Measurements from ENCODE around the gene NEDD4.

The NEDD4 gene

DNA sequence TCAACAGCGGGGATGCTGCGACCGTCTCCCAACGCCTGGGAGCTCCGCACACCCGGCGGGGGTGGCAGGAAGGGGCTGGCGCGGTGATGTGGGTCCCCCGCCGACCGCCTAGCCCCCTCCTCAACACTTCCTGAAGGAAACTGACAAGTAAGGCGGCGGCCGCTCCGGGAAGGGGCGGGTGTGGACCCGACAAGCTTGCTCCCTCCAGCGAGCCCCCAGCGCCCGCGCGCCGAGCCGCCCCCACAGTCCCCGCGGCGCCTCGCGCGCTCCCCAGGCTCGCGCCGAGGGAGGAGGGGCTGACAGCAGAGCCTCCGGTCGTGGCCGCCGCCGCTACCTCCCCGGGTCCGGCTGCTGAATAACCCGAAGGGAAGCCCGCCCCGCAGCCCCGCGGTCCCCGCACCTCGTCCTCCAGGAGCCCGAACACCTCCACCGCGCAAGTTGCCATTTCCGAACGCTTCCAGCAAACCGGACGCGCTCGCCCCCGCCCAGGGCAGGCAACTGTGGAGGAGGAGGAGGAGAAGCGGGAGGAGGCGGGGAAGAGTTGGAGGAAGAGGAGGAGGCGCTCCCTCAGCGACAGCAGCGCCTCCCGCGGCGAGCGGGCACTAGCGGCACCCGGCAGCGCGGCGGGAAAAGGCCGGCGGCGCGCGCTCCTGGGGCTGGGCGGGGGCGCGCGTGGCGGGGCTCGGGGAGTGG, at the start of gene NEDD4:
TSS of gene NEDD4 (minus strand) at position 502 of the 693 bp plus-strand sequence. CDS start at position 445, 57 bp downstream.
- no peaks in the 10 kb centered on the region for H3K9me3 ChIP-seq (ENCODE audit: control insufficient read depth, low read length)
- H3K9ac ChIP-seq (ENCODE audit: low read length) = peak within 1 kb of the TSS; percentile 80
- H3K27me3 ChIP-seq (ENCODE audit: control insufficient read depth, insufficient read depth, low read length) = no peaks in the 10 kb centered on the region

DNA sequence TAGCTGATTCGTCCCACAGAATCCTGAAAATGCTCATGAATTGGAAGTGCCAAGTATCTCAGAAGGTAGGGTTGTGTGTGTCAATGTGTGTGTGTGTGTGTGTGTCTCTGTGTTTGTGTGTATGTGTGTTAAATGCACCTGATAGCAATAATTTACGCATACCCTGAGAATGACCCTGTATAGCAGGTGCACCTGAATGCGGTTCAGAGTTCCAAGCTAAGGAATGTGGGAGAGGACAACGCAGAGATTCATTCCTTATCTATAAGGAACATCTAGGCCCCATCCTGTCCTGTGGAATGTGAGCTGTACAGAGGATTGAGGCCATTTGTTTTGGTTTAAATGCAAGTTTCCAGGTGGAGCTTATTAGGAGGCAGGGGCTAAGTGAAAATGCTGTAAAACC, 49.1 kb upstream of the NEDD4 start:
- H3K36me3 ChIP-seq (ENCODE audit: control insufficient read depth, insufficient read depth, low read length) = no peaks in the 10 kb centered on the region

More for the DNA sequence above, at the start of gene NEDD4:
- H3K4me1 ChIP-seq (ENCODE audit: control insufficient read depth, insufficient read depth, low read length) = no peaks in the 10 kb centered on the region
- peak within 1 kb of the TSS; percentile 33 for H3K4me3 ChIP-seq (ENCODE audit: low read length)
- no peaks in the 10 kb centered on the region for H3K36me3 ChIP-seq (ENCODE audit: control insufficient read depth, insufficient read depth, low read length)

DNA sequence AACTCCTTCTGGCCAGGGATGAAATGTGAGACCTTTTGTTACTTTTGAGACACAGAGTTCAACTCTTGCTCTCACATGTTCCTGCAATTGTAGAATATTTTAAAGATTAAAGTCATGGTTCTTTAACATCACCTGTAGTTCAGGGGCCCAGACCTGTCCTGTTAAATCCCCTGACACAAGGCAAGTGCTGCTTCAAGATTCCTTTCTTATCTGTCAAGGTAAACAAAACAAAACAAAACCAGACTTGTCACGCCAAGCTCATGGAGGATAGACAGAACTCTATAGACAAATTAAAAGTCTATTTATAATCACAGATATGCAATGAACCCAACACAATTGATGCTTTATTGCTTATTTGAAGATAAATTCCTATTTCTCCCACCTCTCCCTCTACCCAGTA, 48.6 kb upstream of the NEDD4 start:
- Histone ChIP-seq H3K27me3 (ENCODE audit: control insufficient read depth, insufficient read depth, low read length) (no peaks in the 10 kb centered on the region), H3K4me1 (ENCODE audit: control insufficient read depth, insufficient read depth, low read length) (peaks cover 6% of the 10 kb centered on the region), H3K4me3 (ENCODE audit: low read length) (no peak overlapping the region), H3K9me3 (ENCODE audit: control insufficient read depth, low read length) (no peaks in the 10 kb centered on the region), H3K36me3 (ENCODE audit: control insufficient read depth, insufficient read depth, low read length) (no peaks in the 10 kb centered on the region), H3K9ac (ENCODE audit: low read length) (no peak overlapping the region)

More for the DNA sequence above, 49.1 kb upstream of the NEDD4 start:
- Histone ChIP-seq H3K9ac (ENCODE audit: low read length) (no peak overlapping the region), H3K4me1 (ENCODE audit: control insufficient read depth, insufficient read depth, low read length) (peaks cover 6% of the 10 kb centered on the region), H3K4me3 (ENCODE audit: low read length) (no peak overlapping the region), H3K27me3 (ENCODE audit: control insufficient read depth, insufficient read depth, low read length) (no peaks in the 10 kb centered on the region), H3K9me3 (ENCODE audit: control insufficient read depth, low read length) (no peaks in the 10 kb centered on the region)

DNA sequence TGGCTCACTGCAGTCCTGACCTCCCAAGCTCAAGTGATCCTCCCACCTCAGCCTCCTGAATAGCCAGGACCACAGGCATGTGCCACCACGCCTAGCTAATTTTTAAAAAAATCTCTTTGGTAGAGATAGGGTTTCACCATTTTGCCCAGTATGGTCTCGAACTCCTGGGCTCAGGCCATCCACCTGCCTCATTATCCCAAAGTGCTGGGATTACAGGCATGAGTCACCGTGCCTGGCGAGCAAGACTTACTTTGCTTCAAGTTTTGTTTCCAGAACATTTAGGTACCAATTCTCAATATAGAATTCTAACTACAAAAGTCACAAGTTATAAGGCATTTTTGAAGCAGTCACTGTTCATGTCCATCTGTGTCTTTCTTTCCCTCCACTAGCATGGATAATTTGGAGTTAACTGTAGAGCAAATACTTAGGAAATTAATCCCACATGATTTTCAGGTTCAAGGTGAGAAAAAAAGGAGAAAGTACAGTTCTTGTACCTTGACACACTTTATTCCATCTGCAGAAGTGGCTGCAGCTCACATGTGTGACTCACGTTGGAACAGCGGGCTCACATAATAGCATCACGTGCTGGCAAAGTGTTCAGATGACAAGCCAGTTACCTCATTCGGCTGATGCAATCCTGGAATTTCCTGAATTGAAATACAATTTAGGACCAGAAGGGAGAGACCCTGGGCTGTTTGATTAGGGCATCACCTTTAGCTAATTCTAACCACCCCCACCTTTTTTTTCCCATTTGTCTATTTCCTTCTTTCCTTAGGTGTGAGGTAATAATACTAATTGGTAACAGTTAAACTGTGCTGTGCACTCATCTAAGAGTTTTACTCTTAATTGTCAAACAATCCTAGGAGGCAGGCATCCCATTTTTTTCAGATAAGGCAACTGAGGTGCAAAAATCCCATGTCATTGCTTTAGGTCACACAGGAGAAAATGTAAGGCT, 46.9 kb upstream of the NEDD4 start:
- H3K9me3 ChIP-seq (ENCODE audit: control insufficient read depth, low read length) = no peaks in the 10 kb centered on the region
- no peak overlapping the region for H3K9ac ChIP-seq (ENCODE audit: low read length)
- H3K36me3 ChIP-seq (ENCODE audit: control insufficient read depth, insufficient read depth, low read length) = no peaks in the 10 kb centered on the region
- H3K27me3 ChIP-seq (ENCODE audit: control insufficient read depth, insufficient read depth, low read length) = no peaks in the 10 kb centered on the region
- peaks cover 6% of the 10 kb centered on the region for H3K4me1 ChIP-seq (ENCODE audit: control insufficient read depth, insufficient read depth, low read length)
- H3K4me3 ChIP-seq (ENCODE audit: low read length) = no peak overlapping the region

DNA sequence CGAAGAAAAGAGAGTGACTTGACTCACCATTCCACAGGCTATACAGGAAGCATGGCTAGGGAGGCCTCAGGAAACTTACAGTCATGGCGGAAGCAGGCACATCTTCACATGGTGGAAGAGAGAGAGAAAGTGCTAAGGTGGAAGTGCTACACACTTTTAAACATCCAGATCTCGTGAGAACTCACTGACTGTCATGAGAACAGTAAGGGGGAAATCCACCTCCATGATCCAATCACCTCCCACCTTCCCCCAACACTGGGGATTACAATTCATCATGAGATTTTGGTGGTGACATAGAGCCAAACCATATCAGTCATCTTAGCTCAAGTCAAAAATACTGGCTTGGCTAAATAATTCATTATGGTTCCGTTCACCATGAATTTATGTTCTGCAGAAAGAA, 45.3 kb upstream of the NEDD4 start:
- H3K27me3 ChIP-seq (ENCODE audit: control insufficient read depth, insufficient read depth, low read length) = no peaks in the 10 kb centered on the region
- peaks cover 6% of the 10 kb centered on the region for H3K4me1 ChIP-seq (ENCODE audit: control insufficient read depth, insufficient read depth, low read length)
- H3K36me3 ChIP-seq (ENCODE audit: control insufficient read depth, insufficient read depth, low read length) = no peaks in the 10 kb centered on the region
- H3K9ac ChIP-seq (ENCODE audit: low read length) = no peak overlapping the region
- no peaks in the 10 kb centered on the region for H3K9me3 ChIP-seq (ENCODE audit: control insufficient read depth, low read length)
- no peak overlapping the region for H3K4me3 ChIP-seq (ENCODE audit: low read length)

DNA sequence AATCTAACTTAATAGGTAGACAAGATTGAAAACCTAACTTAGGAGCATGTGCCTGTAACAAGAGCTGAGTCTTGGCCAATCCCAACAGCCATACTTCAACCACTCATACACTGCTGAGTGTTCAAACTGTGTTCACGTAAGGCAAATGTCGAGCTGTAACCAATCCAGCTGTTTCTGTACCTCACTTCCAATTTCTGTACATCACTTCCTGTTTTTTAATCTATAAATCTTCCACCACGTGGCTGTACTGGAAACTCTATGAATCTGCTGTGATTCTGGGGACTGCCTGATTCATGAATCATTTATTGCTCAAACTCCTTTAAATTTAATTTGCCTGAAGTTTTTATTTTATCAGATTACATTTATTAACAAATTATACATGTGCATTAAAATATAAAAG, 44.6 kb upstream of the NEDD4 start:
- Histone ChIP-seq H3K4me1 (ENCODE audit: control insufficient read depth, insufficient read depth, low read length) (peaks cover 6% of the 10 kb centered on the region), H3K4me3 (ENCODE audit: low read length) (no peak overlapping the region), H3K27me3 (ENCODE audit: control insufficient read depth, insufficient read depth, low read length) (no peaks in the 10 kb centered on the region), H3K9me3 (ENCODE audit: control insufficient read depth, low read length) (no peaks in the 10 kb centered on the region), H3K36me3 (ENCODE audit: control insufficient read depth, insufficient read depth, low read length) (no peaks in the 10 kb centered on the region), H3K9ac (ENCODE audit: low read length) (no peak overlapping the region)

DNA sequence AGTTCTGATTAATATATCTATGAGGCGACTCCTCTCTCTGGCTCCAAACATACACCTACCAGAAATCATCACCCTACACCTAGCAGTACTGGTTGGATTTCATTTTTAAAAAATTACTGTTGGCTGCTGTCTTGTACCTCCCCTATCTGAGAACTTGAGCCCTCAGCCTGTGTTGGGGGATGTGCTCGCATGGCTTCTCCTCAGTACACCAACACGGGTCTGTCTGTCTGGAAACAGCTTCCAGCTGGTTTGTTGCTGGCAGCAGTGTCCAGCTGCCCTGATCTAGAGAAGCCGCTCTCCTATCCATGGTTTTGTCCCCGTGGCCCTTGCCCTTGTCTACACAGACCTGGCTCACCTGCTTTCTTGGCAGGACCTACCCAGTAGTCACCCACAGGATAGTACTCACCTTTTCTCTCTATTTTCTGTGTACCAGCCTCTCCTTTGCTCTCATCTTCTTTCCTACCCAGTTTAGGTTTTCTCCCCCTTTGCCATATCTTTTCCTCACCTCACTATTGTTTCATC, 43.2 kb upstream of the NEDD4 start:
- Histone ChIP-seq H3K36me3 (ENCODE audit: control insufficient read depth, insufficient read depth, low read length) (no peaks in the 10 kb centered on the region), H3K4me3 (ENCODE audit: low read length) (no peak overlapping the region)

DNA sequence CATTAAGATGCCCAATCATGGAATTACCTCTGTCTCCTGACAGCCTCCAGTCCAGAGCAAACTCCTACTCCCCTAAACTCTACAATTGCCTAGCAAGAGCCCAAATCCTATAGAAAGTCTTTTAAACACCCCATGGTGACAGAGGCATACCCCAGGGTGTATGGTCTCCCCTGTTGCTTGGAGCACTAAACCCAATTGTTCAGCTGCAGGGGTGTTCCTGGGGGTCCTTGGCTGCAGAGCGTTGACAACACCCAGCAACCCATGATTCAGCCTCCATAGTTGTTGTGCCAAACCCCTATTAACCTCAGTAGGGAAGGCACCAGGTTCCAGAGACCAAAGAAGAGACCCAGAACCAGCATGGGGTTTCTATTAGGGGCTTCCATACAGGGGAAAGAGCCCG, 41.8 kb upstream of the NEDD4 start:
- Histone ChIP-seq H3K27me3 (ENCODE audit: control insufficient read depth, insufficient read depth, low read length) (no peaks in the 10 kb centered on the region), H3K4me3 (ENCODE audit: low read length) (no peak overlapping the region), H3K4me1 (ENCODE audit: control insufficient read depth, insufficient read depth, low read length) (peaks cover 3% of the 10 kb centered on the region), H3K9ac (ENCODE audit: low read length) (no peak overlapping the region), H3K9me3 (ENCODE audit: control insufficient read depth, low read length) (no peaks in the 10 kb centered on the region), H3K36me3 (ENCODE audit: control insufficient read depth, insufficient read depth, low read length) (no peaks in the 10 kb centered on the region)

More for the DNA sequence above, 43.2 kb upstream of the NEDD4 start:
- Histone ChIP-seq H3K27me3 (ENCODE audit: control insufficient read depth, insufficient read depth, low read length) (no peaks in the 10 kb centered on the region), H3K9ac (ENCODE audit: low read length) (no peak overlapping the region), H3K4me1 (ENCODE audit: control insufficient read depth, insufficient read depth, low read length) (peaks cover 6% of the 10 kb centered on the region), H3K9me3 (ENCODE audit: control insufficient read depth, low read length) (no peaks in the 10 kb centered on the region)

DNA sequence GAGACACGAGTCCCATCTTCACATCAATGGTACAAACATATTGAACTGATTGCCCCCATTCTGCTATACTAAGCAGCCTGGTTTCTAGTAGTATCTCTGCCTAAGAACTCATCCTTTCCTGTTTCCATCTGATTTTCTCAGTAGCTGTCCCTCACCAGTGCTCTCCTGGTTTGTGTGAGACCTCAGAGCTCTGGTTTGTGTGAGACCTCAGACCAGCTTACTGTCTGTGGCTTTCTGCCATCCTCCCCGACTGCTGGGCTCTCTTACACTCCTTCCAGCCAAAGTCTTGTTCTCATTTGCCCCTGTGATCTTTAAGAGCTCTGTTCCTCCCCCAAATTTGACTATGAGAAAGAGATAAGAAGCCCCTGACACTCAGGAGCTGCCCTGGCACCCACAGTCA, 41.1 kb upstream of the NEDD4 start:
- Histone ChIP-seq H3K4me3 (ENCODE audit: low read length) (no peak overlapping the region), H3K9me3 (ENCODE audit: control insufficient read depth, low read length) (no peaks in the 10 kb centered on the region), H3K27me3 (ENCODE audit: control insufficient read depth, insufficient read depth, low read length) (no peaks in the 10 kb centered on the region), H3K4me1 (ENCODE audit: control insufficient read depth, insufficient read depth, low read length) (no peaks in the 10 kb centered on the region), H3K9ac (ENCODE audit: low read length) (no peak overlapping the region), H3K36me3 (ENCODE audit: control insufficient read depth, insufficient read depth, low read length) (no peaks in the 10 kb centered on the region)

DNA sequence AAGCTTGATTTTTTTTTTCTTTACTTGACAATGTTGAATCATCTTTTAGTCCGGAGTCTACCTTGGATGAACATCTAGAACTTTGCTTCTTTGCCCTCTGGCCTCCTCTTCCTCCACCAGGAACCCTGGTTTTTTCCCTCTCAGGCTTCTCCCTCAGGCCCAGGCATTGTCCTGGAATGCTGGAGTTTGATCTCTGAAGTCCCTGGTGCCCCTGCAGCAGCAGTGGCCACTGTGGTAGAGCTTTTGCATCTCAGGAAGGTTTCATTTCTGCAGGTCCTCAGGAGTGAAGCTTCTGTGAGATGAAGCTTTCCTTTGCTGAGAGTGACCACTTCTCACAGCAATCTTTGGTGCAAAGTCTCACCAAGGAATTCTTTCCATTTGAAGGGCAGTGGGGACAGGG, 39.0 kb upstream of the NEDD4 start:
- Histone ChIP-seq H3K36me3 (ENCODE audit: control insufficient read depth, insufficient read depth, low read length) (no peaks in the 10 kb centered on the region), H3K4me1 (ENCODE audit: control insufficient read depth, insufficient read depth, low read length) (no peaks in the 10 kb centered on the region), H3K4me3 (ENCODE audit: low read length) (no peak overlapping the region), H3K9ac (ENCODE audit: low read length) (no peak overlapping the region), H3K27me3 (ENCODE audit: control insufficient read depth, insufficient read depth, low read length) (no peaks in the 10 kb centered on the region), H3K9me3 (ENCODE audit: control insufficient read depth, low read length) (no peaks in the 10 kb centered on the region)

DNA sequence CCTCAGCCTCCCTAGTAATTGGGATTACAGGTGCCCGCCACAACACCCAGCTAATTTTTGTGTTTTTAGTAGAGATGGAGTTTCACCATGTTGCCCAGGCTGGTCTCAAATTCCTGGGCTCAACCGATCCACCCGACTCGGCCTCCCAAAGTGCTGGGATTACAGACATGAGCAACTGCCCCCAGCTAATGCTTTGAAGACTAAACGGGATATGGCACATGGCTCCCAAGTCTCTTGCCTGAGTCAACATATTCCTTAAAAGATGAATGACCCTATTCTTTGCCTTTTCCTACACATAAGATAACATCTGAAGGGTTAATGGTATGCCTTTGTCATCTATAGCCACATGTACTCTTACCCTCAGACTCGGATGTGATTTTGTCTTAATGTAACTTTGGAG, 38.4 kb upstream of the NEDD4 start:
- no peak overlapping the region for H3K9ac ChIP-seq (ENCODE audit: low read length)
- H3K36me3 ChIP-seq (ENCODE audit: control insufficient read depth, insufficient read depth, low read length) = no peaks in the 10 kb centered on the region
- no peak overlapping the region for H3K4me3 ChIP-seq (ENCODE audit: low read length)
- H3K9me3 ChIP-seq (ENCODE audit: control insufficient read depth, low read length) = no peaks in the 10 kb centered on the region
- H3K4me1 ChIP-seq (ENCODE audit: control insufficient read depth, insufficient read depth, low read length) = no peaks in the 10 kb centered on the region
- H3K27me3 ChIP-seq (ENCODE audit: control insufficient read depth, insufficient read depth, low read length) = no peaks in the 10 kb centered on the region

DNA sequence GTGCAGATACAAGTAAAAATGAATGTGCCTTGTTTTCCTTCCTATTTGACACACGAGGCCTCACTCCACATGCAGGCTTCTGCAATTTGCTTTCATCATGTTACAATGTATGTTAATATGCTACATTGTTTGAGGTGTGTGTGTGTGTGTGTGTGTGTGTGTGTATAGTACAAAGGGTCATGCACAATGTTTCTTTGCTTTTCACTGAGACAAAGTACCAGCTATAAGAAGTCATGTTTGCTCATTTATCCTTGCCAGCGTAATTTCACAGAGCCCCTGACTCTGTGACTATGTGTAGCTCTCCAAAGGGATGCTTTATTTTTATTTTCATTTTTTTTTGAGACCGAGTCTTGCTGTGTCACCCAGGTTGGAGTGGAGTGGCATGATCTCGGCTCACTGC, 38.0 kb upstream of the NEDD4 start:
- Histone ChIP-seq H3K27me3 (ENCODE audit: control insufficient read depth, insufficient read depth, low read length) (no peaks in the 10 kb centered on the region), H3K4me1 (ENCODE audit: control insufficient read depth, insufficient read depth, low read length) (no peaks in the 10 kb centered on the region), H3K4me3 (ENCODE audit: low read length) (no peak overlapping the region), H3K9ac (ENCODE audit: low read length) (no peak overlapping the region), H3K9me3 (ENCODE audit: control insufficient read depth, low read length) (no peaks in the 10 kb centered on the region), H3K36me3 (ENCODE audit: control insufficient read depth, insufficient read depth, low read length) (no peaks in the 10 kb centered on the region)
